GM12892 (cell line): ENCODE data around the gene NUTM2D.
"Not testable (repeated sequence)": the region's sequence is repeated elsewhere in the genome, so short reads cannot be mapped to it uniquely, and the experiment has no call there.

Experiments used
- POLR2AphosphoS5 ChIP-seq: IDR thresholded peaks from 2 replicates; pipeline ENCODE4 v1.6.1; 2011; ENCODE audit warnings: low read depth, low read length, control low read depth
- TAF1 ChIP-seq: IDR thresholded peaks from 2 replicates; pipeline ENCODE4 v1.6.1; 2011; ENCODE audit warnings: low read depth, mild to moderate bottlenecking, control low read depth, low read length, borderline replicate concordance

DNA sequence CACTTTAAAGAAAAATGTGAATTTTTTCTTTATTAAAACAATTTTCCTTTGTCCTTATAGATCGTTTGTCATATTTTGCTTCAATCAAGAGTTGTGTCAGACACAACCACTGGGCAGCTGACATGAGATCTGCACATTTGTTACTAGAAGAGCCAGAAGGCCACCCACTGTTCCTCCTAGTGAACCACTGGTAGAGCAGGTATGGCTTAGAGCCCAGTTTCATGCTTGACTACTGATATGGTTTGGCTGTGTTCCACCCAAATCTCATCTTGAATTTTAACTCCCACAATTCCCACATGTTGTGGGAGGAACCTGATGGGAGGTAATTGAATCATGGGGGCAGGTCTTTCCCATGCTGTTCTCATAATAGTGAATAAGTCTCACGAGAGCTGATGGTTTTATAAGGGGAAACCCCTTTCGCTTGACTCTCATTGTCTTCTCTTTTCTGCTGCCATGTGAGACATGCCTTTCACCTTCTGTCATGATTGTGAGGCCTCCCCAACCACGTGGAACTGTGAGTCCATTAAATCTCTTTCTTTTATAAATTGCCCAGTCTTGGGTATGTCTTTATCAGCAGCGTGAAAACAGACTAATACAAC, 28.3 kb downstream of the NUTM2D start:
- not testable (repeated sequence) for TF ChIP-seq POLR2AphosphoS5, TAF1
